ENCODE measurements around the gene CACNA1S.

DNA sequence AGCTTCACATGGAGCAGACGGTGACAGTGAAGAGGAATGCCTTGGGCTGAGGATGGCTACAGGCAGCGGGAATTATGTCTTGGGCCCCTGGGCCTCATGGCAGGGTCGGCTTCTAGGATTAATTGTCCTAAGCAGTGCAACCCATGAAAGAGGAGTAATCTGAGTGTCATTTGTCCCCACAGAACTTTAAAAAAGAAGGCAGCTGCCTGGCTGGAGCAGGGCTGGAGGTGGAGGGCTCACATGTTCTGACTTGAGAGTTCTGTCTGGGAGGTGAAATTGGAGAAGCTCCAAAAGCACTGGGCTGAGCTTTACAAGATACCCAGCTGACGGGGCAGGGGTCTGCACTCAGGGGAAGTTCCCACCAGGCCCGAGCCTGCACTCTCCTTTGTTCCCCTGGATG, 22.6 kb downstream of the CACNA1S start:
- TF ChIP-seq, protein P1, sequence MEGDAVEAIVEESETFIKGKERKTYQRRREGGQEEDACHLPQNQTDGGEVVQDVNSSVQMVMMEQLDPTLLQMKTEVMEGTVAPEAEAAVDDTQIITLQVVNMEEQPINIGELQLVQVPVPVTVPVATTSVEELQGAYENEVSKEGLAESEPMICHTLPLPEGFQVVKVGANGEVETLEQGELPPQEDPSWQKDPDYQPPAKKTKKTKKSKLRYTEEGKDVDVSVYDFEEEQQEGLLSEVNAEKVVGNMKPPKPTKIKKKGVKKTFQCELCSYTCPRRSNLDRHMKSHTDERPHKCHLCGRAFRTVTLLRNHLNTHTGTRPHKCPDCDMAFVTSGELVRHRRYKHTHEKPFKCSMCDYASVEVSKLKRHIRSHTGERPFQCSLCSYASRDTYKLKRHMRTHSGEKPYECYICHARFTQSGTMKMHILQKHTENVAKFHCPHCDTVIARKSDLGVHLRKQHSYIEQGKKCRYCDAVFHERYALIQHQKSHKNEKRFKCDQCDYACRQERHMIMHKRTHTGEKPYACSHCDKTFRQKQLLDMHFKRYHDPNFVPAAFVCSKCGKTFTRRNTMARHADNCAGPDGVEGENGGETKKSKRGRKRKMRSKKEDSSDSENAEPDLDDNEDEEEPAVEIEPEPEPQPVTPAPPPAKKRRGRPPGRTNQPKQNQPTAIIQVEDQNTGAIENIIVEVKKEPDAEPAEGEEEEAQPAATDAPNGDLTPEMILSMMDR (conservative IDR thresholded peaks at IDR 0.05 in 1 of 2, IDR thresholded peaks at IDR 0.05 in 1 of 2; ENCODE audit: extremely low read depth in 1 of 2, insufficient read depth in 1 of 2, low read depth in 1 of 2, low read length in 2 of 2), result no peak
- TF ChIP-seq EZH2 (IDR thresholded peaks at IDR 0.05; ENCODE audit: borderline replicate concordance, low read length), result no peak
